KOPT-K1 (cell line): ENCODE measurements around the gene MRPL23.

Source experiments
- H3K27ac ChIP-seq: fragments of 200-600 bp; sonication (generic); 2 replicates; pipeline ENCODE4 v1.5.1; 2016; ENCODE audit warnings: antibody characterized with exemption, mild to moderate bottlenecking, low read depth, low read length; ENCODE audit not compliant: poor library complexity, severe bottlenecking
- H3K36me3 ChIP-seq: fragments of 200-600 bp; sonication (generic); 2 replicates; pipeline ENCODE4 v1.5.1; 2017; ENCODE audit warnings: antibody characterized with exemption, mild to moderate bottlenecking, low read length, moderate library complexity; ENCODE audit not compliant: insufficient read depth
- H3K9me3 ChIP-seq: fragments of 200-600 bp; sonication (generic); 2 replicates; pipeline ENCODE4 v1.5.1; 2017; ENCODE audit warnings: antibody characterized with exemption, low read length, mild to moderate bottlenecking; ENCODE audit not compliant: insufficient read depth, poor library complexity, severe bottlenecking

The MRPL23 gene

GRCh38 chr11:1927026-1927847 is 19.9 kb upstream of the MRPL23 start:
- Histone ChIP-seq H3K27ac (no peak overlapping the region), H3K9me3 (no peaks in the 10 kb centered on the region), H3K36me3 (no peaks in the 10 kb centered on the region)

GRCh38 chr11:1927848-1928469 is 19.2 kb upstream of the MRPL23 start:
- Histone ChIP-seq H3K36me3 (no peaks in the 10 kb centered on the region), H3K9me3 (no peaks in the 10 kb centered on the region), H3K27ac (no peak overlapping the region)

- Histone ChIP-seq H3K27ac (no peak overlapping the region), H3K36me3 (no peaks in the 10 kb centered on the region), H3K9me3 (no peaks in the 10 kb centered on the region)
Observed at GRCh38 chr11:1928470-1928890, 18.7 kb upstream of the MRPL23 start.

- H3K9me3 ChIP-seq, result no peaks in the 10 kb centered on the region
- H3K27ac ChIP-seq, result no peak overlapping the region
- H3K36me3 ChIP-seq, result no peaks in the 10 kb centered on the region
Observed at GRCh38 chr11:1928891-1929541, 18.1 kb upstream of the MRPL23 start.

GRCh38 chr11:1929621-1930461 is 17.3 kb upstream of the MRPL23 start:
- Histone ChIP-seq H3K27ac (no peak overlapping the region), H3K9me3 (no peaks in the 10 kb centered on the region), H3K36me3 (no peaks in the 10 kb centered on the region)

- H3K27ac ChIP-seq, result no peak overlapping the region
- no peaks in the 10 kb centered on the region for H3K36me3 ChIP-seq
- no peaks in the 10 kb centered on the region for H3K9me3 ChIP-seq
Observed at GRCh38 chr11:1930462-1930830, 16.7 kb upstream of the MRPL23 start.

GRCh38 chr11:1931341-1932104 is 15.6 kb upstream of the MRPL23 start:
- no peaks in the 10 kb centered on the region for H3K9me3 ChIP-seq
- no peaks in the 10 kb centered on the region for H3K36me3 ChIP-seq
- H3K27ac ChIP-seq, result no peak overlapping the region

- Histone ChIP-seq H3K27ac (no peak overlapping the region), H3K9me3 (no peaks in the 10 kb centered on the region), H3K36me3 (no peaks in the 10 kb centered on the region)
Observed at GRCh38 chr11:1932105-1932480, 15.0 kb upstream of the MRPL23 start.

GRCh38 chr11:1932681-1933080 is 14.5 kb upstream of the MRPL23 start:
- Histone ChIP-seq H3K9me3 (no peaks in the 10 kb centered on the region), H3K27ac (no peak overlapping the region), H3K36me3 (no peaks in the 10 kb centered on the region)

GRCh38 chr11:1933416-1934334 is 13.5 kb upstream of the MRPL23 start:
- no peaks in the 10 kb centered on the region for H3K9me3 ChIP-seq
- no peak overlapping the region for H3K27ac ChIP-seq
- no peaks in the 10 kb centered on the region for H3K36me3 ChIP-seq

- Histone ChIP-seq H3K27ac (no peak overlapping the region), H3K9me3 (no peaks in the 10 kb centered on the region), H3K36me3 (no peaks in the 10 kb centered on the region)
Observed at GRCh38 chr11:1934335-1935155, 12.6 kb upstream of the MRPL23 start.

GRCh38 chr11:1935156-1936071 is 11.7 kb upstream of the MRPL23 start:
- H3K9me3 ChIP-seq, result no peaks in the 10 kb centered on the region
- no peaks in the 10 kb centered on the region for H3K36me3 ChIP-seq
- H3K27ac ChIP-seq, result no peak overlapping the region
